MCF 10A (cell line): ENCODE measurements around the gene PON2. TPM values are rescaled to one million over a fixed set of nuclear protein-coding genes. Genes with fewer than 3 reads are reported as not detected.

ENCODE experiments used
- BruUV-seq: library from RNA; stranded (reverse); fragments of 400-500 nt; replicated peaks from 2 replicates; lab custom pipeline; 2021; lab: Mats Ljungman, UMichigan
- CTCF ChIA-PET: fragments of 300-600 bp; sonication (Branson Sonifier 250); formaldehyde crosslinking; extraction: SDS; loops from one replicate; lab custom pipeline; 2021; ENCODE audit warnings: antibody characterized with exemption, inconsistent platforms; lab: Yijun Ruan, JAX
- POLR2A ChIA-PET: fragments of 300-600, 350-650 bp; sonication (Branson Sonifier 250); formaldehyde crosslinking; extraction: SDS; loops from one replicate; lab custom pipeline; 2020; ENCODE audit warnings: antibody characterized with exemption, inconsistent platforms; lab: Yijun Ruan, JAX
- DNase-seq: peaks from one replicate; pipeline ENCODE4 v3.0.0-alpha.2; 2018; ENCODE audit not compliant: unreplicated experiment
- H3K27ac Mint-ChIP-seq: one replicate; pipeline ENCODE4 v1.8.0; 2022; ENCODE audit warnings: mild to moderate bottlenecking, low read depth, mixed read lengths; ENCODE audit not compliant: unreplicated experiment
- H3K27me3 Mint-ChIP-seq: one replicate; pipeline ENCODE4 v1.8.0; 2022; ENCODE audit warnings: mixed read lengths; ENCODE audit not compliant: insufficient read depth, unreplicated experiment
- H3K36me3 Mint-ChIP-seq: one replicate; pipeline ENCODE4 v1.8.0; 2022; ENCODE audit warnings: mild to moderate bottlenecking, moderate library complexity, mixed read lengths; ENCODE audit not compliant: insufficient read depth, unreplicated experiment
- H3K4me1 Mint-ChIP-seq: one replicate; pipeline ENCODE4 v1.8.0; 2022; ENCODE audit warnings: mixed read lengths; ENCODE audit not compliant: insufficient read depth, unreplicated experiment
- H3K4me3 Mint-ChIP-seq: one replicate; pipeline ENCODE4 v1.8.0; 2022; ENCODE audit warnings: mild to moderate bottlenecking, moderate library complexity, mixed read lengths; ENCODE audit not compliant: unreplicated experiment
- H3K9me3 Mint-ChIP-seq: one replicate; pipeline ENCODE4 v1.8.0; 2022; ENCODE audit warnings: mixed read lengths; ENCODE audit not compliant: unreplicated experiment
- intact Hi-C: fragments of 100-400 bp; cut with micrococcal nuclease; formaldehyde crosslinking; loops from 2 replicates; pipeline ENCODE4 v1.14.1; 2022
- total RNA-seq: library from RNA; stranded (reverse); gene quantifications from 2 replicates; pipeline ENCODE4 v1.2.3, GENCODE V29; 2022
- TF ChIP-seq, protein P1 (sequence below): fragments of 200-600 bp; IDR thresholded peaks from one replicate; pipeline ENCODE4 v1.8.0; 2022; ENCODE audit warnings: antibody characterized with exemption, mild to moderate bottlenecking; ENCODE audit not compliant: unreplicated experiment

Gene PON2
- total RNA-seq, 1 experiment from 2014 or later: 140 TPM

DNA sequence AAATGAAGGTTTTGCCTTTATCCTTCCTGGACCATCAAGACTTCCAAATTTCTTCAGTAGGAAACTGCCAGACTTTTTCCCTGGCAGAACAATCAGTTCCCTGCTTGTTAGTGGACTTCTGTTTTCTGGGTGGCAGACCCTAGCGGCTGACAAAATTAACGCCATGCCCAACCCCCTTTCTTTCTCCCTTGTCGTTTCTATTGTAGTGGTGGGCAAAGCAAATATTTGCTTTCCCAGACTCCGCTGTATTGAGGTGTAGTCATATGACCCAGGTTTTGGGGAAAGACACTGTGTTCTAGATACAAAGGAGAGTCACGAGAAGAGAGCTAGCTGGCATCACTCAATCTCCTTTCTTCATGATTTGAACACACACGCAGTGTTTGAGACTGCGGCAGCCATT is 7.7 kb downstream of the PON2 start:
- no TSS peak for BruUV-seq
- no peaks in the 10 kb centered on the region for H3K27me3 Mint-ChIP-seq
- ChIA-PET CTCF (interaction anchor here (0.7 to 1.2 kb wide), 2 partner anchors 49 to 160 kb away, joined by 3 to 11 read pairs; no protein-coding TSS in a partner anchor), POLR2A (no interaction called here)
- peaks cover 60% of the 10 kb centered on the region for H3K36me3 Mint-ChIP-seq
- no peak for DNase-seq
- H3K27ac Mint-ChIP-seq: no peak overlapping the region
- no peak overlapping the region for H3K4me3 Mint-ChIP-seq
- intact Hi-C loops: no loop called here
- H3K4me1 Mint-ChIP-seq: peaks cover 30% of the 10 kb centered on the region
- TF ChIP-seq, protein P1, sequence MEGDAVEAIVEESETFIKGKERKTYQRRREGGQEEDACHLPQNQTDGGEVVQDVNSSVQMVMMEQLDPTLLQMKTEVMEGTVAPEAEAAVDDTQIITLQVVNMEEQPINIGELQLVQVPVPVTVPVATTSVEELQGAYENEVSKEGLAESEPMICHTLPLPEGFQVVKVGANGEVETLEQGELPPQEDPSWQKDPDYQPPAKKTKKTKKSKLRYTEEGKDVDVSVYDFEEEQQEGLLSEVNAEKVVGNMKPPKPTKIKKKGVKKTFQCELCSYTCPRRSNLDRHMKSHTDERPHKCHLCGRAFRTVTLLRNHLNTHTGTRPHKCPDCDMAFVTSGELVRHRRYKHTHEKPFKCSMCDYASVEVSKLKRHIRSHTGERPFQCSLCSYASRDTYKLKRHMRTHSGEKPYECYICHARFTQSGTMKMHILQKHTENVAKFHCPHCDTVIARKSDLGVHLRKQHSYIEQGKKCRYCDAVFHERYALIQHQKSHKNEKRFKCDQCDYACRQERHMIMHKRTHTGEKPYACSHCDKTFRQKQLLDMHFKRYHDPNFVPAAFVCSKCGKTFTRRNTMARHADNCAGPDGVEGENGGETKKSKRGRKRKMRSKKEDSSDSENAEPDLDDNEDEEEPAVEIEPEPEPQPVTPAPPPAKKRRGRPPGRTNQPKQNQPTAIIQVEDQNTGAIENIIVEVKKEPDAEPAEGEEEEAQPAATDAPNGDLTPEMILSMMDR: no peak
- H3K9me3 Mint-ChIP-seq: no peaks in the 10 kb centered on the region

DNA sequence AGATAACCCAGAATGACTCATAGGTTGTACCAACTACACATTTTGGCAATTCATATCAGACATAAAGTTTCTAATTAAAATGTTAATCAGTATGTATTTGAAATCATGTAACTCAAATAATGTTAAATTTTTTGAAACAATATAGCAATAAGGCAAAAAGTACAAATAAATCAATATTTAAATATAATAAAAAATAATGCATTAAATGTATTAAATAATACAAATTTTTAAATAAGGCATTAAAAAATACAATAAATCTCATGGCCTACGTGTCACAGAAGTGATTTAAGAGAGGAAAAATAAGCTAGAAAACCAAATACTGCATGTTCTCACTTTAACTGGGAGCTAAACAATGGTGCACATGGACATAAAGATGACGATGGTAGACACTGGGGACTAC is 9.1 kb downstream of the PON2 start:
- H3K27me3 Mint-ChIP-seq: no peaks in the 10 kb centered on the region
- no TSS peak for BruUV-seq
- no peaks in the 10 kb centered on the region for H3K9me3 Mint-ChIP-seq
- ChIA-PET POLR2A (interaction anchor here (0.6 to 1.3 kb wide), 2 partner anchors 9 to 153 kb away, joined by 3 to 6 read pairs; partner anchors contain the start of gene PON2), CTCF (interaction anchor here (0.7 kb wide), 2 partner anchors 930 to 978 kb away, joined by 3 read pairs; no protein-coding TSS in a partner anchor)
- DNase-seq: no peak
- peaks cover 70% of the 10 kb centered on the region for H3K36me3 Mint-ChIP-seq
- H3K4me3 Mint-ChIP-seq: no peak overlapping the region
- no peak overlapping the region for H3K27ac Mint-ChIP-seq
- intact Hi-C loops: no loop called here
- peaks cover 37% of the 10 kb centered on the region for H3K4me1 Mint-ChIP-seq
- TF ChIP-seq, protein P1: no peak

DNA sequence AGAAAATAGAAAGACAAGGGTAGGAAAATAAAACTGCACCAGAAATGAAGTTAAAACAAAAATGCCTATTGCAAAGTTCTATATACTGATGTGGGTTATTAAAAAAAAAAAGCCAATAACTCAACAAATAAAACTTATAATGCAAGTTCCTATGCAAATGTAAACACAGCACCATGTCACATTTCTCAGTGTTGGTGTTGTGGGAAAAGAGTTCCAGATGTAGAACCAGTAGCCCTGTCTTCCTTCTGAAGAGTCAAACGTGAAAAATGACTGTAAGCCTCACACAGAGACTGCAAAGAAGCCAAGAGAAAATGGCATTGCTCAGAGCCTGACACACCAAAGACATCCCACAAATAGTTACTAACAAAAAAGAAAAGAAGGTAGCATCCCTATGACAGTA is 10.1 kb downstream of the PON2 start:
- peaks cover 37% of the 10 kb centered on the region for H3K4me1 Mint-ChIP-seq
- no peak overlapping the region for H3K27ac Mint-ChIP-seq
- DNase-seq: no peak
- ChIA-PET CTCF (interaction anchor here (0.6 kb wide), 1 partner anchor 11 kb away, joined by 3 read pairs; no protein-coding TSS in a partner anchor), POLR2A (no interaction called here)
- TF ChIP-seq, protein P1: no peak
- H3K4me3 Mint-ChIP-seq: no peak overlapping the region
- peaks cover 60% of the 10 kb centered on the region for H3K36me3 Mint-ChIP-seq
- no peaks in the 10 kb centered on the region for H3K9me3 Mint-ChIP-seq
- H3K27me3 Mint-ChIP-seq: no peaks in the 10 kb centered on the region
- intact Hi-C loops: no loop called here
- BruUV-seq: no TSS peak

DNA sequence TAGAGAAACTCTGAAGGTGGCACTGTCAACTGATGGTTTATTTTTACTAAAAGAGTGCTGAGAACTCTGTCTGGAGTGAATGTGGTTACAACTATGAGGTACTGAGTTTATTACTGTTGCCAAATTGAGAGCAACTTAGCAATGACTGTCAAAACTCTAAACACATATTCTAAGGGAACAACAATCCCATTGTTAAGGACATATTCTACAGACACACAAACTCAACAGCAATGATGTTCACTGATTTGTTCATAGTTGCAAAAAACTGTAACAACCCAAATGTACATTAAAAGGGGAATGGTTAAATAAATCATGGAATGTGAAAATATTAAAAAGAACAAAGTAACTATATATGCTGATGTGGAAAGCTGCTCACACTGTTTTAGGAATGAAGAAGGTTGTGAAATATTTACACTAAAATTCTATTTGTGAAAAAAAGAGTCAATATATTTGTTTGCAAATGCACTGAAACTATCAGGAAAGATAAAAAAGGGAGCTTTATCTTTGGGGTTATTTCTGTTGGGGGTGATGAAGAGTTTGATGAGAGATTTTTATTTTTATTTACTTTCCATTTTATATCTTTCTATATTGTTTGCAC is 12.9 kb downstream of the PON2 start:
- BruUV-seq: no TSS peak
- peaks cover 54% of the 10 kb centered on the region for H3K36me3 Mint-ChIP-seq
- ChIA-PET CTCF (interaction anchor here (0.7 to 1.0 kb wide), 3 partner anchors 50 to 55 kb away, joined by 3 to 4 read pairs (median 4); no protein-coding TSS in a partner anchor), POLR2A (no interaction called here)
- peak overlapping the region; percentile 78 for H3K27ac Mint-ChIP-seq
- no peaks in the 10 kb centered on the region for H3K9me3 Mint-ChIP-seq
- H3K27me3 Mint-ChIP-seq: no peaks in the 10 kb centered on the region
- TF ChIP-seq, protein P1: no peak
- DNase-seq: no peak
- intact Hi-C loops: no loop called here
- no peak overlapping the region for H3K4me3 Mint-ChIP-seq
- H3K4me1 Mint-ChIP-seq: peaks cover 31% of the 10 kb centered on the region
